Right hindlimb (tissue), 1 donor: ENCODE results near the gene TRAPPC12.

Experiments
- DNase-seq: peaks from one replicate; pipeline ENCODE4 v3.0.0-alpha.2; 2018

The TRAPPC12 gene

GRCh38 chr2:3516831-3517230, 137.3 kb downstream of the TRAPPC12 start:
- DNase-seq = no peak

GRCh38 chr2:3517948-3518495, 138.5 kb downstream of the TRAPPC12 start:
- DNase-seq = no peak

- peak; percentile 100 for DNase-seq
These were observed 139.2 kb downstream of the TRAPPC12 start for GRCh38 chr2:3518496-3519254.

- DNase-seq = peak; percentile 89
These were observed 140.0 kb downstream of the TRAPPC12 start, which contains the start of gene ADI1 for GRCh38 chr2:3519255-3520205. ADI1 (minus strand) TSS chr2:3519531; CDS start chr2:3519487, 44 bp downstream.

- no peak for DNase-seq
These were observed 141.1 kb downstream of the TRAPPC12 start for GRCh38 chr2:3520591-3520990.

- DNase-seq = no peak
These were observed 143.5 kb downstream of the TRAPPC12 start for GRCh38 chr2:3522961-3523421.

- DNase-seq = no peak
These were observed 144.1 kb downstream of the TRAPPC12 start for GRCh38 chr2:3523551-3524041.

- no peak for DNase-seq
These were observed 147.4 kb downstream of the TRAPPC12 start for GRCh38 chr2:3526871-3527270.

GRCh38 chr2:3527886-3528785, 148.6 kb downstream of the TRAPPC12 start:
- no peak for DNase-seq
